Measurements from ENCODE around the gene DNM3. TPM values are rescaled to one million over a fixed set of nuclear protein-coding genes. Genes with fewer than 3 reads are reported as not detected.
A peak's percentile ranks its signal among the peaks of the same experiment; 100 is the strongest.

The DNM3 gene
- polyA plus RNA-seq, 1 donor, result 3.9 TPM

GRCh38 chr1:172177849-172178248 is 336.6 kb downstream of the DNM3 start:
- no peak for DNase-seq

DNA sequence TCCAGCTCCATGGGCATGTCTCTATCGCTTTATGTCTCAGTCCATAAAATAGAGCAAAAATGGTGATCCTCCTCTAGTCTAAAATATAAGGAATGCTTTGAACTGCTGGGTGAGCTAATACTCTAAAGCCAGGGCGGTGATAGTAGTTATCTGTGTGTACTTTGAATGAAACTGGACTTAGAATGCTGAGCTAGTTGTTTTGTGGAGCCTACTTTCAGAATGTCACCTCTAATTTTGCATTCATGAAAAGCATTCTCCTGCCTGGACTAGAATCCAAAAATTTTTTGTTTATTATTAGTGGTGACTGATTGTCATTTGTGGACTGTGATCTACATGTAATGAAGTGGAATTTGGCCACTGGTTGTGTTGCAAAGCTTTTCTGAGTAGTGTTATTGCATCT is 337.6 kb downstream of the DNM3 start:
- DNase-seq, result no peak

- no peak for DNase-seq
Observed at GRCh38 chr1:172179918-172180317, 338.6 kb downstream of the DNM3 start.

DNA sequence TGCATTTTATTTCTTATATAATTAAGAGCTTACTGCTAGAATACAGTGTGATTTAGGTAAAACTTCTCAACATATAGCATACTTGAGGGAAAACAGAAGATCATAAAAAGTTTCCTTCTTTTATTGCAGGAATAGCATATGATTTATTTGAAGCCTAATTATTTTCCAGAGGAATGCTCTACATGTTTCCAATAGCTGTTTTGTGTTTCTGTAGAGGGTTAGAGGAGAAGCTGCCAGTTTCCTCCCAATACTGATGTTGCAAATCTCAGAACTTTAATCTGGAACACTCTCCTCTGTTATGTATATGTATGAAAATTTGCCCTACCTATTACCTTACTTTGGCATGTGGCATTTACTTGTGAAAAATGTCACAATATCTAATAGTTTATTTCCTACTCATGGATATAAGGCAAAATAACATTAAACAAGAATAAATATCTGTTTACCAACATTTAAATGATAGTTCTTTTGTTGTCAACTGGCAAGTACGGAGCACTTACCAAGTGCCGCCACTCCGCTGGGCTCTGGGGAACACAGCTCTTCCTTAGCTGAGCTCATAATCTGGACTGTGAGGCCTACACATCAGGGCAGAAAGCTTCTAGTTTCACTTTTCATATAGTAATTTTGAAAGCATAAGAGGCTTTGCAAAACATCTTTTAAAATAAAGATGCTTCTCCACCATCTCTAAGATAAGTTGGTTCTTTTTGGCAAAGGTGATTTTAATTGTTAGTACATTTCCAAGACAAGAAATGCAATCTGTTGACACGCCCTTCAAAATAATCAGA is 339.4 kb downstream of the DNM3 start:
- DNase-seq, result no peak

GRCh38 chr1:172184506-172185191 is 343.4 kb downstream of the DNM3 start:
- no peak for DNase-seq

DNA sequence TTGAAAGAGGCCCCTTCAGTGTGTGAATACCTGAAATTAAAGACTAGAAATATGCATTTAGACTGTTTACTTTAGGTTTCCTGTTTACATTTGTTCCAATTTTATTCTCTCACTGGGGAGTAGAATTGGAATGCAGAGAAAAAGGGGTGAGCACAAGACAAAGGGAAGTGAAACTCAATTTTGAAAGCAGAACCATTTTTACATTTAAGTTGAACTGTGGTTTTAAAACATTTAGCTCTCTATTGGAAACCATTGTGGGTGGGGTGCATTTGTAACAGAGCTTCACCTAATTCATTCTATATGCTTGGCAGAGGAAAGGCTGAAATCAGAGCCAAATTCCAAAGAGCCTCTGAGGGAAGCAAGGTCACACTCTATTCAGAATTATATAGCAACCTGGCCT is 343.9 kb downstream of the DNM3 start:
- DNase-seq, result no peak

DNA sequence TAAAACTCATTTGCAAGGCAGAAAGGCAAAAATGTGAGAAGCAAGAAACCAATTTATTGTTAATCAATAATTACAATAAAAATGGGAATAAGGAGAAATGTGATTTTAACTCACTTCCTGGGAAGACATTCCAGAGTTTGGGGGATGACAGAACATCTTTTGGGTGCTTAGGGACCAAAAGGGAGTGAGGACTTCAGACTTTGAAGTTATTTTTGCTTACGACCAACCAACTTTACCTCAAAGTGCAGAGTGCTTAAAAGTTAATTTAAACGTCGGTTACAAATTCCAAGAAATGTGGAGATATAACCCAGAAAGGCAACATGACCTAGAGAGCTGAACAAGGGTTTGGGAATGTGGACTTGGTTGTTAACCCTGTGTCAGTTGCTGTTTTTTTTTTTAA is 344.7 kb downstream of the DNM3 start:
- no peak for DNase-seq

DNA sequence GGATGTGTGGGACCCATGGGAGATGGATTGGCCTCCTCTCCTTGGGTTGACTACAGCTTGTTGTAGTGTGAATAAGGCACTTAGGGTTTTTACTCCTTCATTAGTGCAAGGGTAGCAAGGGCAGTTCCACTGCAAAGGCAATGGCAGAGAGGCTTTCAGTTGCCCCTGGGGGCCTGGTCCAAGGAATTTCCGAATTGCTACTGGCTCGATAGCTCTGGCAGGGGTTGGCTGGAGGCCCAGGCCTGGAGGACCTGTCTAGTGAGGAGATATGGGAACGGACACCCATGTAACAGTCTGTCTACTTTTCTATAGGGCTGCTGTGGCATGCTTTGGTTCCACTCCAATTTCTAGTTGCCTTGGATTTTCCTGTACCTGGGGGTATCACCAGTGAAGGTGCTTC is 360.3 kb downstream of the DNM3 start:
- no peak for DNase-seq

DNA sequence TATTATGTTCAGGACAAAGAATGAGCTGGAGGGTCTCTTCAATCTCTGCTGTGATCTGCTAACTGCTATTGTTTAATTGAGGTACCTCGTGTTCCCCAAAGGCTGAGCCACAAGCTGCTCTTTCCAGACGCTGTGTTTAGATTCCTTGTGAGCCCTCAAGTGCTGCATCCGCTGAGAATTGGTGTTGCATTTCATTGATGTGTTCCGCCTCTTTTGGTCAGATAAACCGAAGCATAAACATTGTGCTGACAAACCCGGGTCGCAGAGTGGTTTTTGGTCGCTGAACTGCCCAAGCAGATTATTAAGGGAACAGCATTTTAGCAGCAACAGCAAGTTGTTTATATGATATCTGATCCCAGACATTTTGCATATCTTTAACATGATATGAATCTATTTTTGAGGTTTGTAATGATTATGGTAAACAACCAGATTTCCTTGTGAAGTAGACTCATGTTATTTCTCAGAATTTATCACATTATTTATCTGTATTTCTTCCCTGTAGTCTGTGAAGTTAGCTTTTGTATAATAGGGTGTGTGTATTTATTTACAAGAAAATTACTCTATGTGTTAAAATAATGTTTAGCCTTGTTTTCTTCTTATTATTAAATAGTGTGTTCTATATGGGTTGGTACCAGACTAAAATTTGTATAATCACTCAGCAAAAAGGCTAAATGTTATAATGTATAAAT is 362.0 kb downstream of the DNM3 start:
- peak; percentile 53 for DNase-seq

- DNase-seq, result no peak
Observed at GRCh38 chr1:172203902-172204301, 362.6 kb downstream of the DNM3 start.

GRCh38 chr1:172206256-172206655 is 365.0 kb downstream of the DNM3 start:
- no peak for DNase-seq

GRCh38 chr1:172208635-172209034 is 367.3 kb downstream of the DNM3 start:
- no peak for DNase-seq

GRCh38 chr1:172211221-172211620 is 369.9 kb downstream of the DNM3 start:
- no peak for DNase-seq

DNA sequence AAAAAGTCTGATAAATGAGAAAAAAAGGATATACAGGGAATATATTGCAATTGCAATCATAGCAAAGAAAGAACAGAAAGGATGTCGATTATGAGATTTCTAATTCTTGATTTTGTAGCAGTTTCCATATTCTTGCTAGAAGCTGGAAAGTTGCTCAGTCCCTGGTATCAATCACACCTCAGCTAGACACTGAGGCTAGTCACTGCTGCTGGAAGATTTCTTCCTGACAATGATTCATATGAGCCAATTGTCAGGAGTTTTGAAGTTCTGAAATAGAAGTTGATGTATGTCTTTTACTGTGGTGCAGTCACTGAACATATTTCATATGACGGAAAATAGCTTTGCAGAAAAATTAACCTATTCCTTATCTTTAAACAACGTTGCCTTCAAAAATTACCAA is 370.8 kb downstream of the DNM3 start:
- DNase-seq, result no peak

DNA sequence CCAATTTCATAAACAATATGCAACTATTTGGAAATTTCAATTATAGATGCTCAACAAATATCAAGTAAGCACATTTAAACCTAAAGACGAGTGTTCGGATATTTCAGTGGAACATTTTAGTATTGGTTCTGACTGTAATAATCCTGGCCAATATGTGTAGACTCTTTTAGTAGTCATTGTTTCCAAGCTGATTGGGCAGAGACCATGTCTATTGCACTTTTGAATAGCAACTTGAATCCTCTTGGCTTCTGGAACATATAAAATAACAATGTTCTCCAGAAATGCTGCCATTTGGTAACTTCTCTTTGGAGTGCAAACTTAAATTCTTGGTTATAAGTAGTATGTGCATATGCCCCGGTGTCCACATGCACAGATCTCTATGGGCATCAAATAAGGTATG is 373.7 kb downstream of the DNM3 start:
- no peak for DNase-seq

DNA sequence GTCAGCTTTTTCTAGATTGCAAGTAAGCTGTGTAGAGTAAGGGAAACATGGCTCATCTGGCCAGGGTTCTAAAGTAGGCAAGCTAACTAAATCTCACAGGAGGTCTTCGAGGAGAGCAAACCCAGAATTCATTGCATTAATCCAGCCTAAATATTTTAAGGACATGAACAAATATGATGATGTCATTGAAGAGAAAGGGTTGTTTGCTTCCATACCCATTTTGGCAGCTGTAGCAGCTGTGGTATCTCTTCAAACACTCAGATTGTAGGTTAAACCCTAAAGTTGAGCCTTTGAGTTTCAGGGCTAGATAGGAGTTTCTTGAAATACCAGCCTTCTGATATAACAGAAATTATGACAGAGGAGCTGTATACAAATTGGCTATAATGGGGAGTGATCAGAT is 378.7 kb downstream of the DNM3 start:
- DNase-seq, result no peak

DNA sequence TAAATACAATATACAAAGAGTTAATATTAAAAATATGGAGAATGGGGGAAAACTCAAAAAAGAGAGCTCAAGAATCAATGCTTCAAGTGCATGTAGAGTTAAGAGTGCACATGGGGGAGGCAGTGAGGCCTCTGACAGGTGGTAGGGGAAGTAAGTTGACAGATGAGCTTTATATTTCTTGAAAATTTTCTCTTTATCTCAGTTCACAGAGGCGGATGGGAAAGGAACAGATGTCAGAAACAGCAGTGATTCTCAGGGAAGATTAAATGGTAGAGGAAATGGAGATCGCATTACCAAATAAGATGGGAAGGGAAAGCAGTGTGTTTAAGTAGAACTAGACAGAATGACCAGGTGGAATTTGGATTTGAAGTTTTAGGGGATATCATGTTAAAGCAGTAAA is 379.1 kb downstream of the DNM3 start:
- no peak for DNase-seq

- DNase-seq, result no peak
Observed at GRCh38 chr1:172221436-172221835, 380.1 kb downstream of the DNM3 start.

DNA sequence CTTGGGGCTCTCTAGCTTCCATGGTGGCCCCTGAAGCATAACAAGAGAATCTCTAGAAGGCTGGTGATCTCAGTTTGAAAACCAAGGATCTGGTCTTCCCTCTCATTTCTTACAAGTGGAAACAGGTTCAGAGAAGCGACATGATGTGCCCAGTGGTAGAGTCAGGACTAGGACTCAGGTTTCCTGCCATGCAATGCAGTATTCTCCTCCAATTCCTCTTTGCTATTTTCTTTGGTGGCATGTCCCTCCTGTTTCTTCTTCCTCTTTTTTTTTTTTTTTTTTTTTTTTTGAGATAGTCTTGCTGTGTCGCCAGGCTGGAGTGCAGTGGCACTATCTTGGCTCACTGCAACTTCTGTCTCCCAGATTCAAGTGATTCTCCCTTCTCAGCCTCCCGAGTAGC is 383.6 kb downstream of the DNM3 start:
- no peak for DNase-seq

DNA sequence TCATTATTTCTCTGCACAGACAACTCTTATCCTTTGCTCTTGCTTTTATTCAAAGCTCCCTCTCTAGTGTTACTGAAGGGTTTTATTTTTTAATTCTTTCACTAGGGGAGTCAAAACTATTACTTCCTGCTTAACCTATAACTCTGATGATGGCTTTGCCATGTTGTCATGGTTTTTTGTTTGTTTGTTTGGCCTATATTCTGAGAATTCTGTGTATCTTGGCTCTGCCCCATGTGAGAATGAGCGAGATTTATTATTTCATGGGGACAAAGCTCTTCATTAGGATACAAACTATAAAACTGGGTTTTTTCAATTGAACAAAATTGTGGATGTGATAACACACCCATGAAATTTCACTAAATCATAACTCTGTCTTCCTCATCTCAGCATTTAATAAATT is 388.6 kb downstream of the DNM3 start:
- DNase-seq, result peak; percentile 57

- no peak for DNase-seq
Observed at GRCh38 chr1:172230526-172230925, 389.2 kb downstream of the DNM3 start.

- DNase-seq, result no peak
Observed at GRCh38 chr1:172236958-172237357, 395.7 kb downstream of the DNM3 start.

DNA sequence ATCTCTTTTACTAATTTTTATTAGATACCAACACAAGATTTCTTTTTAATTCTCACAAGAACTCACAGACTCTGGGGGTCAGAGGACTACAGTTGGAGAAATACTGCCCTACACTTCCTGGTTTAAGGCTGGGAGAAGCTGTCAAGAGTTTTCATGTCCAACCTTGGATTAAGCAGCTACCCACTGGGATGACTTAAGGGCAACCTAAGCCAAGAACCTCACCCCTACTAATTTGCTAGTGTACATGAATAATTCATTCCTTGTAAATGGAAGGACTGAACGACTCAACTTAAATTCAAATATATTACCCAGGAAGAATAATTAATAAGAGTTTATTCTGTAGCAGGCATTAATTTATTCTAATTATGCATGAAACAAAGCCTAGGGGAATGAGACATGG is 396.9 kb downstream of the DNM3 start:
- no peak for DNase-seq
